HG03159 (cell line): ENCODE data around the gene AKR1C4.

Source experiments
- ATAC-seq: cut with Tn5 transposase; IDR thresholded peaks from one replicate; pipeline ENCODE4 v1.9.1; 2021; ENCODE audit warnings: mild to moderate bottlenecking, moderate library complexity; ENCODE audit not compliant: unreplicated experiment

AKR1C4 gene

DNA sequence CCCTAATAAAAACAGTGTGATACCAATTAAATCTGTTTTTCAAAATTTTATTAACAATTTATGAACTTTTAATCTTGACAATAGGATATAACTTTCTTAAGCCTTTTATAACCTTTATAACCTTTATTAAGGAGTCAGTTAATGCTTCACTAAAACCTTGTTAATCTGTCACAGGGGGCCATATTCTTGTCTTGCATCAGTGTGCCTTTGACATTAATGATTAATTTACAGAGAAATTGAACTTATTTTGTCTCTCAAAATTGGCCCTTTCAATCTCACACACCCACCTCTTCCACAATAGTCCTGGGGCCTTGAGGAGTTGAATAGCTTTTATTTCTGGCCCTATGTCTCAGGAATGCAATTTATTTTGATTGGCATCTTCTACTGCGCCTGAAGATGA lies 68.5 kb downstream of the AKR1C4 start:
- ATAC-seq: no peak

DNA sequence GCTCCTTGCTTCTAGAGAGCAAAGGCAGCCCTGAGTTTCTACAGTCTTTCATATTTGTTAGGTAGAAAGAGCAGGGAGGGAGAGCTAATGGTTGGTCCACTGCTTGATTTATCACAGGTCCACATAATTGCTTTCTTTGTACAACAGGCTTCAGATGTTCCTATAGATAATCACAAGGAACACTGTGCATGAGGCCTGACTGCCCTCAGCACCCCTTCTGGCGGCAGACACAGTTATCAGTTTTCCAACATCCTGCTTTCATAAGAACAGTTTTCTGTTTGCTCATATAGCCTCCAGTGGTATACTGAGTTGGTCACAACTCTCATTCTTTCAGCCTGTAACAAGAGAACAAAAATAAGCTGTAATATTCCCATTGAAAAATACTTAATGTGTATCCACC lies 69.7 kb downstream of the AKR1C4 start:
- no peak for ATAC-seq

DNA sequence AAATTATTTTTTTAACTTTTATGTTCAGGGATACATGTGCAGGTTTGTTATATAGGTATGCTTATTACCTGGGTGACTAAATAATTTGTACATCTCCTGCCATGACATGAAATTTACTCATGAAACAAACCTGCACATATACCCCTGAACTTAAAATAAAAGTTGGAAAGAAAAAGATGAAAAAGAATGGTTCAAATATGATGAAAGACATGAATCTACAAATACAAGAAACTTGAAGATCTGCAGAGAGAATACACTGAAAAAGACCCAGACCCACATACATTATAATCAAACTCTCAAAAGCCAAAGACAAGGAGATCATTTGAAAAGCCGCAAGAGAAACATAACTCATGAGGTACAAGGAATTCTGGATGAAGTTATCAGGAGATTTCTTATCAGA lies 70.2 kb downstream of the AKR1C4 start:
- no peak for ATAC-seq

DNA sequence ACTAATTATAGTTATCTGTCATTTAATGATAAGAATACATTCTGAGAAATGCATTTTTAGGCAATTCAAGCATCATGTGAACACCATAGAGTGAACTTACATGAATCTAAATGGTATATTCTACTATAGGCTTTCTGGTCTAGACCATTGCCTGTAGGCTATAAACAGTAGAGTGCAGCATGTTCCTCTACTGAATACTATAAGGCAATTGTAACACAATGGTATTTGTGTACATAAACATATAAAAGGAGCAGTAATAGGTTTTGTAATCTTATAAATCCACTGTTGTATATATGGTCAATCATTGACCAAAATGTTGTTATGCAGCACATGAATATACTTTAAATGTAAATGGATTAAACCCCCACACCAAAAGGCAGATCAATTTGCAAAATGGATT lies 71.6 kb downstream of the AKR1C4 start:
- ATAC-seq: no peak
